ENCODE data around the gene UBE2L3.

GRCh38 chr22:21592422-21592821 is 24.9 kb downstream of the UBE2L3 start:
- no peak for TF ChIP-seq CREB1 (CRISPR knock-in tag; IDR thresholded peaks at IDR 0.05; ENCODE audit: low read depth)
- TF ChIP-seq, protein P1, sequence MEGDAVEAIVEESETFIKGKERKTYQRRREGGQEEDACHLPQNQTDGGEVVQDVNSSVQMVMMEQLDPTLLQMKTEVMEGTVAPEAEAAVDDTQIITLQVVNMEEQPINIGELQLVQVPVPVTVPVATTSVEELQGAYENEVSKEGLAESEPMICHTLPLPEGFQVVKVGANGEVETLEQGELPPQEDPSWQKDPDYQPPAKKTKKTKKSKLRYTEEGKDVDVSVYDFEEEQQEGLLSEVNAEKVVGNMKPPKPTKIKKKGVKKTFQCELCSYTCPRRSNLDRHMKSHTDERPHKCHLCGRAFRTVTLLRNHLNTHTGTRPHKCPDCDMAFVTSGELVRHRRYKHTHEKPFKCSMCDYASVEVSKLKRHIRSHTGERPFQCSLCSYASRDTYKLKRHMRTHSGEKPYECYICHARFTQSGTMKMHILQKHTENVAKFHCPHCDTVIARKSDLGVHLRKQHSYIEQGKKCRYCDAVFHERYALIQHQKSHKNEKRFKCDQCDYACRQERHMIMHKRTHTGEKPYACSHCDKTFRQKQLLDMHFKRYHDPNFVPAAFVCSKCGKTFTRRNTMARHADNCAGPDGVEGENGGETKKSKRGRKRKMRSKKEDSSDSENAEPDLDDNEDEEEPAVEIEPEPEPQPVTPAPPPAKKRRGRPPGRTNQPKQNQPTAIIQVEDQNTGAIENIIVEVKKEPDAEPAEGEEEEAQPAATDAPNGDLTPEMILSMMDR (conservative IDR thresholded peaks at IDR 0.05; ENCODE audit: low read depth in 2 of 2), result no peak
- no peak for TF ChIP-seq ETS1 (IDR thresholded peaks at IDR 0.05)
- TF ChIP-seq, protein P2, sequence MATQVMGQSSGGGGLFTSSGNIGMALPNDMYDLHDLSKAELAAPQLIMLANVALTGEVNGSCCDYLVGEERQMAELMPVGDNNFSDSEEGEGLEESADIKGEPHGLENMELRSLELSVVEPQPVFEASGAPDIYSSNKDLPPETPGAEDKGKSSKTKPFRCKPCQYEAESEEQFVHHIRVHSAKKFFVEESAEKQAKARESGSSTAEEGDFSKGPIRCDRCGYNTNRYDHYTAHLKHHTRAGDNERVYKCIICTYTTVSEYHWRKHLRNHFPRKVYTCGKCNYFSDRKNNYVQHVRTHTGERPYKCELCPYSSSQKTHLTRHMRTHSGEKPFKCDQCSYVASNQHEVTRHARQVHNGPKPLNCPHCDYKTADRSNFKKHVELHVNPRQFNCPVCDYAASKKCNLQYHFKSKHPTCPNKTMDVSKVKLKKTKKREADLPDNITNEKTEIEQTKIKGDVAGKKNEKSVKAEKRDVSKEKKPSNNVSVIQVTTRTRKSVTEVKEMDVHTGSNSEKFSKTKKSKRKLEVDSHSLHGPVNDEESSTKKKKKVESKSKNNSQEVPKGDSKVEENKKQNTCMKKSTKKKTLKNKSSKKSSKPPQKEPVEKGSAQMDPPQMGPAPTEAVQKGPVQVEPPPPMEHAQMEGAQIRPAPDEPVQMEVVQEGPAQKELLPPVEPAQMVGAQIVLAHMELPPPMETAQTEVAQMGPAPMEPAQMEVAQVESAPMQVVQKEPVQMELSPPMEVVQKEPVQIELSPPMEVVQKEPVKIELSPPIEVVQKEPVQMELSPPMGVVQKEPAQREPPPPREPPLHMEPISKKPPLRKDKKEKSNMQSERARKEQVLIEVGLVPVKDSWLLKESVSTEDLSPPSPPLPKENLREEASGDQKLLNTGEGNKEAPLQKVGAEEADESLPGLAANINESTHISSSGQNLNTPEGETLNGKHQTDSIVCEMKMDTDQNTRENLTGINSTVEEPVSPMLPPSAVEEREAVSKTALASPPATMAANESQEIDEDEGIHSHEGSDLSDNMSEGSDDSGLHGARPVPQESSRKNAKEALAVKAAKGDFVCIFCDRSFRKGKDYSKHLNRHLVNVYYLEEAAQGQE (IDR thresholded peaks at IDR 0.05; ENCODE audit: unreplicated experiment), result no peak
- no peak for TF ChIP-seq EZH2phosphoT487 (IDR thresholded peaks at IDR 0.05; ENCODE audit: unreplicated experiment)
- TF ChIP-seq EZH2 (IDR thresholded peaks at IDR 0.05; ENCODE audit: low read depth, unreplicated experiment), result no peak
- TF ChIP-seq POLR2AphosphoS5 (IDR thresholded peaks at IDR 0.05; ENCODE audit: low read depth), result no peak
- no peak for TF ChIP-seq JUNB (IDR thresholded peaks at IDR 0.05; ENCODE audit: unreplicated experiment)
- TF ChIP-seq STAT1 (IDR thresholded peaks at IDR 0.05; ENCODE audit: unreplicated experiment), result no peak
- TF ChIP-seq, protein P3, sequence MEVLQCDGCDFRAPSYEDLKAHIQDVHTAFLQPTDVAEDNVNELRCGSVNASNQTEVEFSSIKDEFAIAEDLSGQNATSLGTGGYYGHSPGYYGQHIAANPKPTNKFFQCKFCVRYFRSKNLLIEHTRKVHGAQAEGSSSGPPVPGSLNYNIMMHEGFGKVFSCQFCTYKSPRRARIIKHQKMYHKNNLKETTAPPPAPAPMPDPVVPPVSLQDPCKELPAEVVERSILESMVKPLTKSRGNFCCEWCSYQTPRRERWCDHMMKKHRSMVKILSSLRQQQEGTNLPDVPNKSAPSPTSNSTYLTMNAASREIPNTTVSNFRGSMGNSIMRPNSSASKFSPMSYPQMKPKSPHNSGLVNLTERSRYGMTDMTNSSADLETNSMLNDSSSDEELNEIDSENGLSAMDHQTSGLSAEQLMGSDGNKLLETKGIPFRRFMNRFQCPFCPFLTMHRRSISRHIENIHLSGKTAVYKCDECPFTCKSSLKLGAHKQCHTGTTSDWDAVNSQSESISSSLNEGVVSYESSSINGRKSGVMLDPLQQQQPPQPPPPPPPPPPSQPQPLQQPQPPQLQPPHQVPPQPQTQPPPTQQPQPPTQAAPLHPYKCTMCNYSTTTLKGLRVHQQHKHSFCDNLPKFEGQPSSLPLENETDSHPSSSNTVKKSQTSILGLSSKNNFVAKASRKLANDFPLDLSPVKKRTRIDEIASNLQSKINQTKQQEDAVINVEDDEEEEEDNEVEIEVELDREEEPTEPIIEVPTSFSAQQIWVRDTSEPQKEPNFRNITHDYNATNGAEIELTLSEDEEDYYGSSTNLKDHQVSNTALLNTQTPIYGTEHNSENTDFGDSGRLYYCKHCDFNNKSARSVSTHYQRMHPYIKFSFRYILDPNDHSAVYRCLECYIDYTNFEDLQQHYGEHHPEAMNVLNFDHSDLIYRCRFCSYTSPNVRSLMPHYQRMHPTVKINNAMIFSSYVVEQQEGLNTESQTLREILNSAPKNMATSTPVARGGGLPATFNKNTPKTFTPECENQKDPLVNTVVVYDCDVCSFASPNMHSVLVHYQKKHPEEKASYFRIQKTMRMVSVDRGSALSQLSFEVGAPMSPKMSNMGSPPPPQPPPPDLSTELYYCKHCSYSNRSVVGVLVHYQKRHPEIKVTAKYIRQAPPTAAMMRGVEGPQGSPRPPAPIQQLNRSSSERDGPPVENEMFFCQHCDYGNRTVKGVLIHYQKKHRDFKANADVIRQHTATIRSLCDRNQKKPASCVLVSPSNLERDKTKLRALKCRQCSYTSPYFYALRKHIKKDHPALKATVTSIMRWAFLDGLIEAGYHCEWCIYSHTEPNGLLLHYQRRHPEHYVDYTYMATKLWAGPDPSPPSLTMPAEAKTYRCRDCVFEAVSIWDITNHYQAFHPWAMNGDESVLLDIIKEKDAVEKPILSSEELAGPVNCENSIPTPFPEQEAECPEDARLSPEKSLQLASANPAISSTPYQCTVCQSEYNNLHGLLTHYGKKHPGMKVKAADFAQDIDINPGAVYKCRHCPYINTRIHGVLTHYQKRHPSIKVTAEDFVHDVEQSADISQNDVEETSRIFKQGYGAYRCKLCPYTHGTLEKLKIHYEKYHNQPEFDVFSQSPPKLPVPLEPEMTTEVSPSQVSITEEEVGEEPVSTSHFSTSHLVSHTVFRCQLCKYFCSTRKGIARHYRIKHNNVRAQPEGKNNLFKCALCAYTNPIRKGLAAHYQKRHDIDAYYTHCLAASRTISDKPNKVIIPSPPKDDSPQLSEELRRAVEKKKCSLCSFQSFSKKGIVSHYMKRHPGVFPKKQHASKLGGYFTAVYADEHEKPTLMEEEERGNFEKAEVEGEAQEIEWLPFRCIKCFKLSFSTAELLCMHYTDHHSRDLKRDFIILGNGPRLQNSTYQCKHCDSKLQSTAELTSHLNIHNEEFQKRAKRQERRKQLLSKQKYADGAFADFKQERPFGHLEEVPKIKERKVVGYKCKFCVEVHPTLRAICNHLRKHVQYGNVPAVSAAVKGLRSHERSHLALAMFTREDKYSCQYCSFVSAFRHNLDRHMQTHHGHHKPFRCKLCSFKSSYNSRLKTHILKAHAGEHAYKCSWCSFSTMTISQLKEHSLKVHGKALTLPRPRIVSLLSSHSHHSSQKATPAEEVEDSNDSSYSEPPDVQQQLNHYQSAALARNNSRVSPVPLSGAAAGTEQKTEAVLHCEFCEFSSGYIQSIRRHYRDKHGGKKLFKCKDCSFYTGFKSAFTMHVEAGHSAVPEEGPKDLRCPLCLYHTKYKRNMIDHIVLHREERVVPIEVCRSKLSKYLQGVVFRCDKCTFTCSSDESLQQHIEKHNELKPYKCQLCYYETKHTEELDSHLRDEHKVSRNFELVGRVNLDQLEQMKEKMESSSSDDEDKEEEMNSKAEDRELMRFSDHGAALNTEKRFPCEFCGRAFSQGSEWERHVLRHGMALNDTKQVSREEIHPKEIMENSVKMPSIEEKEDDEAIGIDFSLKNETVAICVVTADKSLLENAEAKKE (CRISPR knock-in tag; IDR thresholded peaks at IDR 0.05), result no peak
- TF ChIP-seq ZNF114 (CRISPR knock-in tag; IDR thresholded peaks at IDR 0.05), result no peak
